ENCODE data around the gene DYRK2.

DYRK2 gene

GRCh38 chr12:67648521-67649260 is at the start of gene DYRK2:
TSS of gene DYRK2 (plus strand) at chr12:67648745. CDS start at chr12:67649134, 389 bp downstream.
- peak; percentile 62 for DNase-seq

GRCh38 chr12:67599691-67600090 is 48.9 kb upstream of the DYRK2 start:
- no peak for DNase-seq

DNA sequence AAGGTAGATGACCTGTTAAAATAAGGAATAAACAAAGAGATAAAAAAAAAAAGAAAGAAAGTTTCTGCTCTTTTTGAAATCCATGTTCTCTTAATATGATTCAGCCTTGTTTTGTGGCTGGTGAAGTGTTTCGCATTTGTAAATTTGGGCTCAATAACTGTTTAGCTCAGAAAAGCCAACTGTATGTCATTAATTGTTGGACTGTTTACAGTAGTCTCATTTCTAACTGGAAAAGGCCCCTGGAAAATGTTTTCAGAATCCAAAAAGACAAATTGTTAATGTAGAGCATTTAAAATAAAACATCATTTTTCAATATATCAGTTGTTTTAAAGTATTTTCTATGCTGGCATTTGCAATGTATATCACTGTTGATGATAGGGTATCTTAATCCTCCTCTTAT is 47.4 kb upstream of the DYRK2 start:
- no peak for DNase-seq

DNA sequence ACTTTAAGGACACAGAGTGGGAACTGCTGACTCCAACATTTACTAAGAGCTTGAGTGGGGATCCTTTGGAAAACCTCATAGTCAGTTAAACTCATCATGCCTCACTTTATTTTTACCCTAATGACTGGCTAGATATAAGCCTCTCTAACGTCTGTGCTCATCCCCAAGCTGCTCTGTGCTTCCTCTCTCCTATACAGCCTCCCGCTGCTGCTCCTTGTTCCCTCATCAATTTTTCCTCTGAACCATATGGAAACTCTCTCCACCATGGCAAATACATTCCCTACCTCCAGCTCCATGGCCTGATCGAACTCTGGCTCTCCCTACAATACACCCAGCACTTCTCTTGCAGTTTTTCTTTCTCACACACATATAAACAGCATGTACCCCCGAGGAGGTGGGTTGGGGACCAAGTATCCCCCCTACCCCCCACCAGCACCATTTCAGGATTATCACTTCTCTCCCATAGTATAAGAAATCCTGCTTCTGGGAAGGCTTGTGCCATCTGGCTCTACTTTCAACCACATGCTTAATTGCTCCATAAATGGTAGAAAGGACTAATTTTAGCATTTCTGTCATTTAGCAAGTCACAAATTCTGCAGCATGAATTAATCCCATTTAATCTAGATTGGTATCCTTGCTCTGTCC is 39.2 kb upstream of the DYRK2 start:
- no peak for DNase-seq

GRCh38 chr12:67613040-67613439 is 35.5 kb upstream of the DYRK2 start:
- DNase-seq = no peak

DNA sequence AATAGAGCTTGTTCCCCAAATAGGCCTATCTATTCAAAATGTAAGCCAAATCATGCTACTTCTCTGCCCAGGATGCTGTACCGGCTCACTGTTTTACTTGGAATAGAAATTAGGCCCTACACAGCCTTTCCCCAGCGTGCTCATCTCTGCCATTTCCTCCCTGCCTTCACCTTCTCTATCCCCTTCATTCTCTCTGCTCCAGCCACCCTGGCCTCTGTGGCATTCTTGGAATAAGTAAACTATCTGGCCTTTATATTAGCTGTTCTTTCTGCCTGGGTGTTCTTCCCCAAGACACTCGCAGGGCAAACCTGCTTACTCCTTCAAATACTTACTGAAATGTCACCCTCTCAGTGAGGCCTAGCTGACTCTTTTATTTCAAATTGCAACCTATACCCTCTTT is 30.9 kb upstream of the DYRK2 start:
- no peak for DNase-seq

- no peak for DNase-seq
Observed at GRCh38 chr12:67618303-67618702, 30.2 kb upstream of the DYRK2 start.

GRCh38 chr12:67621112-67621511 is 27.4 kb upstream of the DYRK2 start:
- DNase-seq = no peak

GRCh38 chr12:67621926-67622325 is 26.6 kb upstream of the DYRK2 start:
- no peak for DNase-seq

GRCh38 chr12:67623259-67623658 is 25.3 kb upstream of the DYRK2 start:
- no peak for DNase-seq

DNA sequence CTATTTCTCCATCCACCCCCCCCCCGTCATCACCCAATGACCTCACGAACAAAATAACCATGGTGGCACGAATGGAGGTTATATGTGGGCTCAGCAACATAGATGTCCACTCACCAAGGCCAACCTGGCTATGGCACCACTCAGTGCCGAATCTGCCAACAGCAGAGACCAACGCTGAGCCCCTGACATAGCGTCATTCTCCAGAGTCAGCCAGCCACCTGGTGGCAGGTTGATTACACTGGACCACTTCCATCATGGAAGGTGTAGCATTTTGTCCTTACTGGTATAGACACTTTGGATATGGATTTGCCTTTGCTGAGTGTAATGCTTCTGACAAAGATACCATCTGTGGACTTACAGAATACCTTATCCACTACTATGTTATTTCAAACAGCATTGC is 24.2 kb upstream of the DYRK2 start:
- DNase-seq = no peak

DNA sequence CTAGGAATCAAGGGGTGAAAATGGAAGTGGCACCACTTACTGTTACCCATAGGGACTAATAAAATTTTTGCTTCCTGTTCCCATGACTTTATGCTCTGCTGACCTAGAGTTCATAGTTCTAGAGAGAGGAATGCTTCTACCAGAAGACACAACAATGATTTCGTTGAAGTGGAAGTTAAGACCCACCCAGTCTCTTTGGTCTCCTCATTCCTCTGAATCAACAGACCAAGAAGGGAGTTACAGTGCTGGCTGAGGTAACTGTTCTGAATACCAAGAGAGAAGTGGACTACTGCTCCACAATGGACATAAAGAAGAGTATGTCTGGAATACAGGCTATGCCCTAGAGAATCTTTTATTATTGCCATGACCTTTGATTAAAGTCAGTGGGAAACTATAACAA is 23.5 kb upstream of the DYRK2 start:
- DNase-seq = no peak

DNA sequence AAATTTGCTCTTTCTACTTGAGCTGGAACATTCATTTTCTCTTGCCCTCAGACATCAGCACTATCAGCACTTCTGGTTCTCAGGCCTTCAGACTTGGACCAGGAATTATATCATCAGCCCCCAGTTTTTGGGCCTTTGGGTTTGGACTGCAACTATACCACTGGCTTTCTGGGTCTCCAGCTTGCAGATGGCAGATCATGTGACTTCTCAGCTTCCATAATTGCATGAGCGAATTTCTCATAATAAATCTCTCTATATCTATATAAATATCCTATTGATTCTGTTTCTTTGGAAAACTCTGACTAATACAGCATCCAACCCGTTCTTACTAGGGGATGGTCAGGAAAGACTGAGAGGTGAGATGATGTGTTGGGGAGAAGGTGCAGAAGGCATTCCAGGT is 22.4 kb upstream of the DYRK2 start:
- no peak for DNase-seq

DNA sequence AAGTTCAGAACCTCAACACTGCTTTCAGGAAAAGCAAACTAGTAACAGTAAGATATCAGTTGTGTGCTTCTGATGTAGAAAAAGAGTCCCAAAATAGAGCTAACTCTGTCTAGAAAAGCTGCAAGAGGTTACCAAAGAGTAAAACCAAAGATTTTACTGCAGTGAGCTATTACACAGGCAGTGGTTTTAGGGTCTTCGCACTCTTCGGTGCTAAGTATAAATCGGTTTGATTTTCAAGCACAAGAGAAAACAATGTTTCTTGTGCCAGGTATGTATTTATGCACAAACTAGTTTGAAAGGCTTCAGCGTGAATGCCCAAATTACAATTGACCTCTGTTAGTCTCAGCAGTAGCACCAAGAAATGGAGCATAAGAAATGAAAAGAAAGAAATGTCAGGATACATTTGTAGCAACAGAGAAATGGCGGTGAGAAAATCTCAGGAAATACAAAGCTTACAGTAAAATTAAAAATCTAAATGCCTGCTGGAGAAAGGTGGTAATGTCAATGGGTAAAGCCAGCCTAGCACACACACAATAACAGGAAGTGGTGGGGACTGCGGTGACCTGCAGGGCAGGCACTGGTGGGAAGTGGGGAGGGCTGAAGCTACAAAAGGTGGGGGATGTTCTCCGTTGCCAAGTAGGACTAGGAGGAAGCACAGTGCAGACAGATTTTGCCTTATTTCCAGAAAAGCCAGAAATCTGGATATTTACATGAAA is 18.0 kb upstream of the DYRK2 start:
- peak; percentile 78 for DNase-seq

DNA sequence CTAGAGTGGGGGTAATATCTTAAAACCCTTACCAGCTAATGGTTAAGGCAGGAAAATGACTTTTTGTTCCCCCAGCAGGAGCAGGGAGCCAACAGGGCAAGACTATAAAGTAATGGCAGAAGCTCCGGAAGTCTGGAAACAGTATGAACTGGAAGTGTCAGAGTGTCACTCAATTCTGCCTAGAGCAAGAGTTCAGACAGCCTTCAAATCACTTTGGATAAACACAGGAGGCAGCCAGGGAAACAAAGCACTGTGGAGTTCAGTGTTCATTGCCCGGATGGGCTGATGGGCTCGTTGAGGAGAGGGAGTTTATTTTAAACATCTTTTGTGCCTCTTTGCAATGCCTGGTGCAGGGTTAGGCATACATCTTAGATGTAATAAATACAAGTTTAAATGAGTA is 16.5 kb upstream of the DYRK2 start:
- DNase-seq = no peak

GRCh38 chr12:67633024-67633610 is 15.4 kb upstream of the DYRK2 start:
- DNase-seq = no peak

- no peak for DNase-seq
Observed at GRCh38 chr12:67633708-67634107, 14.8 kb upstream of the DYRK2 start.

DNA sequence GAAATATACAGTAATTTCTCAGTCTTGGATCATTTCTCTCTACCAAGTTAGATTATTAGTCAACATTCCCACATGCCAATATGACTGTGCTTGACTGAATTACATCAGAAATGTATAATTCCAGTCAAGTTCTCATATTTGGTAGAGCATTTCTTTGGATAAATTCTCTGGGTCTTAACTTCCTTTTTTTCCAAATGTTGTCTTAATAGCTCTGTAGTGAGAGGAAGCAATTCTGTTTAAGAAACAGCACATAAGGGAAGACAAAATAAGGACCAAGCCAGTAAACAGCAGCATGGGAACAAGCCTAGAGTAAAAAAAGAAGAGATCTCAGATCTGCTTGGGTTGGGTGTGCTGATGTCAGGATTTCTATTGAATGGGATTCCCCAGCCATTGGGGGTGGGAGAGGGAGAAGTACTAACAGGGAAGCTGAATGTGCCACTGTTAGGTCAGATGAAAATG is 14.2 kb upstream of the DYRK2 start:
- DNase-seq = no peak

DNA sequence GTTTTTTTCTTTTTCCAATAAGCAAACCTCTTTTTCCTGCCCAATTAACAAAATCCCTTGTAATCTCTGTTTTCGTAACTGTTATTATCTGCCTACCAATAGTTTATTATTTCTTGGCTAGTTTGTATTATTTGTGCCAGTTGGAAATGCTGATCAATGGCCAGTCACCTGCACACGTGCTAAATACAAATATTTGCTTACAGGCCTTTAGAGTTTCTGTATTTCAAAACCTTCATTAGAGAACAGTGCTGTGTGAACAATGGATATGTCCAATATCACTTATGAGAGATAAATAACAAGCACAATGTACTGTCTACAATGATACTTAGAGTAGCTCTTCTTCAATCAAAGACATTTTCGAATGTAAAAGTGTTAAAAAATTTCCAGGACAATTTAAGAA is 10.8 kb upstream of the DYRK2 start:
- no peak for DNase-seq

GRCh38 chr12:67638694-67639093 is 9.9 kb upstream of the DYRK2 start:
- DNase-seq = no peak

- no peak for DNase-seq
Observed at GRCh38 chr12:67640863-67641262, 7.7 kb upstream of the DYRK2 start.

- no peak for DNase-seq
Observed at GRCh38 chr12:67645126-67645525, 3.4 kb upstream of the DYRK2 start.

DNA sequence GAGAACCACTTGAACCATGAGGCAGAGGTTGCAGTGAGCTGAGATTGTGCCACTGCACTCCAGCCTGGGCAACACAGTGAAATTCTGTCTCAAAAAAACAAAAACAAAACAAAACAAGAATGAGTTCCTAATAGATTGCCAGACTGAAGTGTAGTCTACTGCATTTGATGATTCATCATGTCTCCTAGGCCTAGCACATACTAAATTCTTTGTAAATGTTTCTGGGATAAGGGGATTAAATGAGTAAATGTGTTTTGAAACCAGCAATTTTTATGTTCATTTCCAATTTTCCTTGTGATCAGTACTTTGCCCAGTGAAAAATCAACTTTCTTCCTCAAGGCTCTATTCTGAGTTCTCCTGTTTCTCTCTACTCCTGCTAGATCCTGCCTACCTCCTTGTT is 2.9 kb upstream of the DYRK2 start:
- DNase-seq = no peak

- DNase-seq = no peak
Observed at GRCh38 chr12:67646775-67647174, 1.8 kb upstream of the DYRK2 start.
